GM12878 (cell line): ENCODE data around the gene MRPL23. TPM values are rescaled to one million over a fixed set of nuclear protein-coding genes. Genes with fewer than 3 reads are reported as not detected.
A peak's percentile ranks its signal among the peaks of the same experiment; 100 is the strongest.

ENCODE experiments used
- ATAC-seq: fragments of 200-7000 bp; cut with Tn5 transposase; 3 replicates; pipeline ENCODE4 v1.9.1; 2020; ENCODE audit warnings: mild to moderate bottlenecking, moderate library complexity
- Bru-seq: library from RNA; stranded (reverse); fragments of 400-500 nt; gene quantifications from one replicate; lab custom pipeline; 2021; lab: Mats Ljungman, UMichigan
- BruChase-seq, 2 experiments: library from RNA; stranded (reverse); fragments of 400-500 nt; gene quantifications; one replicate each; lab custom pipeline; 2021; lab: Mats Ljungman, UMichigan
- BruUV-seq: library from RNA; stranded (reverse); fragments of 400-500 nt; replicated peaks from 2 replicates; lab custom pipeline; 2021; lab: Mats Ljungman, UMichigan
- CTCF ChIA-PET: fragments of 300-600 bp; sonication (Branson Sonifier 250); formaldehyde crosslinking; extraction: SDS; loops from one replicate; lab custom pipeline; 2021; ENCODE audit warnings: inconsistent platforms; lab: Yijun Ruan, JAX
- POLR2A ChIA-PET: fragments of 350-600 bp; formaldehyde crosslinking; extraction: SDS; loops from one replicate; lab custom pipeline; 2021; ENCODE audit warnings: inconsistent platforms; lab: Charles Lee
- RAD21 ChIA-PET: fragments of 300-600 bp; sonication (Branson Sonifier 250); formaldehyde crosslinking; loops from one replicate; lab custom pipeline; 2023; ENCODE audit warnings: antibody characterized with exemption; ENCODE audit not compliant: unreplicated experiment; lab: Charles Lee
- SMC1A ChIA-PET: fragments of 300-600 bp; sonication (Branson Sonifier 250); formaldehyde crosslinking; loops from one replicate; lab custom pipeline; 2023; ENCODE audit not compliant: unreplicated experiment, uncharacterized antibody; lab: Charles Lee
- DNase-seq: peaks from one replicate; pipeline ENCODE4 v3.0.0-alpha.2; 2011; ENCODE audit warnings: low read depth, low spot score
- FAIRE-seq: peaks from 3 replicates; lab custom pipeline; 2011; peaks lifted over from hg19 to GRCh38; lab: Jason Lieb, UNC
- H2AFZ ChIP-seq: 2 replicates; pipeline ENCODE4 v1.6.0; 2011; ENCODE audit warnings: low read depth, low read length, control low read depth; ENCODE audit not compliant: control insufficient read depth
- H3K27ac ChIP-seq: 2 replicates; pipeline ENCODE4 v1.5.1; 2011; ENCODE audit warnings: control low read depth; ENCODE audit not compliant: control insufficient read depth, insufficient read depth
- H3K27me3 ChIP-seq, 2 experiments: replicated peaks in 1 of 2; 2 replicates each; pipeline versions ENCODE4 v1.6.0 to v1.6.1; 2011; ENCODE audit warnings: low read length in 1 of 2; ENCODE audit not compliant: control insufficient read depth in 2 of 2, insufficient read depth in 2 of 2
- H3K36me3 ChIP-seq, 2 experiments: 2 replicates each; pipeline ENCODE4 v1.5.1; 2011; ENCODE audit warnings: low read length in 1 of 2; ENCODE audit not compliant: control insufficient read depth in 2 of 2, insufficient read depth in 2 of 2
- H3K4me1 ChIP-seq: 2 replicates; pipeline ENCODE4 v1.6.1; 2011; ENCODE audit warnings: mild to moderate bottlenecking, low read length, moderate library complexity, mixed read lengths; ENCODE audit not compliant: control insufficient read depth, insufficient read depth
- H3K4me2 ChIP-seq: 2 replicates; pipeline ENCODE4 v1.6.0; 2011; ENCODE audit warnings: control low read depth; ENCODE audit not compliant: control insufficient read depth, insufficient read depth
- H3K4me3 ChIP-seq: fragments of 200-600 bp; sonication (generic); 2 replicates; pipeline ENCODE4 v1.5.1; 2016
- H3K79me2 ChIP-seq: 2 replicates; pipeline ENCODE4 v1.6.0; 2011; ENCODE audit warnings: low read length; ENCODE audit not compliant: control insufficient read depth, insufficient read depth
- H3K9ac ChIP-seq: 2 replicates; pipeline ENCODE4 v1.8.0; 2011; ENCODE audit warnings: low read length, control low read depth, mixed read lengths; ENCODE audit not compliant: control insufficient read depth, insufficient read depth
- H3K9me3 ChIP-seq: replicated peaks from 3 replicates; pipeline ENCODE4 v1.5.1; 2011; ENCODE audit warnings: mild to moderate bottlenecking, low read length; ENCODE audit not compliant: control insufficient read depth, insufficient read depth
- H4K20me1 ChIP-seq: 2 replicates; pipeline ENCODE4 v1.6.0; 2011; ENCODE audit not compliant: control insufficient read depth, insufficient read depth
- BMI1 ChIP-seq: fragments of 450-650 bp; IDR thresholded peaks from 2 replicates; pipeline ENCODE4 v1.6.1; 2016; ENCODE audit warnings: mild to moderate bottlenecking, moderate library complexity, borderline replicate concordance
- CHD2 ChIP-seq: IDR thresholded peaks from 2 replicates; pipeline ENCODE4 v1.6.1; 2011; ENCODE audit warnings: low read depth, low read length, improper control_type of control experiment, borderline replicate concordance
- ELK1 ChIP-seq: IDR thresholded peaks from 2 replicates; pipeline ENCODE4 v1.6.1; 2012; ENCODE audit warnings: low read depth, low read length, improper control_type of control experiment
- NFYB ChIP-seq: IDR thresholded peaks from 2 replicates; pipeline ENCODE4 v1.6.1; 2011; ENCODE audit warnings: low read depth, mild to moderate bottlenecking, low read length, improper control_type of control experiment, moderate library complexity; ENCODE audit not compliant: insufficient read depth
- POLR2AphosphoS2 ChIP-seq: IDR thresholded peaks from 2 replicates; pipeline ENCODE4 v1.6.1; 2011; ENCODE audit warnings: low read depth, mild to moderate bottlenecking, low read length, improper control_type of control experiment, moderate library complexity
- RAD51 ChIP-seq: fragments of 450-650 bp; IDR thresholded peaks from 2 replicates; pipeline ENCODE4 v1.6.1; 2016; ENCODE audit warnings: moderate library complexity, mild to moderate bottlenecking, inconsistent platforms
- ZBED1 ChIP-seq: IDR thresholded peaks from 2 replicates; pipeline ENCODE4 v1.6.1; 2016; ENCODE audit warnings: borderline replicate concordance
- WGBS: methylation state at CpG from one replicate; pipeline ENCODE4 v1.1.6; 2016; ENCODE audit warnings: low lambda C conversion rate; ENCODE audit not compliant: insufficient replicate concordance, insufficient coverage; ENCODE audit errors: missing lambda C conversion rate; 5-methylcytosine and 5-hydroxymethylcytosine counted together
- in situ Hi-C: fragments of 300-500 bp; cut with MboI; formaldehyde crosslinking; loops from 9 replicates; pipeline ENCODE4 v1.14.3; 2018; ENCODE audit warnings: mixed read lengths
- intact Hi-C: fragments of 100-400 bp; cut with micrococcal nuclease; formaldehyde crosslinking; loops from one replicate; pipeline ENCODE4 v1.14.2; 2022; ENCODE audit not compliant: unreplicated experiment
- long read RNA-seq, 2 experiments: library from polyadenylated mRNA; unstranded; transcript quantifications; one replicate each; pipeline ENCODE4 v2.0.0, GENCODE V29; 2019 to 2020
- polyA minus RNA-seq, 3 experiments: library from RNA; depleted of rRNA, polyadenylated mRNA; stranded (reverse); fragments of >200 nt; gene quantifications; 2 replicates each; pipeline ENCODE4 v1.2.3, GENCODE V29; 2011
- polyA plus RNA-seq, 11 experiments: library from polyadenylated mRNA; depleted of rRNA in 4 of 11; unstranded in 6 of 11; stranded (reverse) in 5 of 11; fragments of >200 nt; fragmentation: Nextera tagmentation in 4 of 11; fragmentation: Illumina TruSeq in 1 of 11; extraction: Ambion mirVana in 4 of 11; extraction: Trizol in 1 of 11; gene quantifications; 1 replicate in 1 of 11; 2 replicates in 10 of 11; pipeline versions ENCODE4 v1.2.1 to v1.2.3, GENCODE V29; 2011 to 2016; ENCODE audit warnings: inconsistent platforms in 2 of 11, missing spikeins in 2 of 11, low read depth in 1 of 11
- total RNA-seq, 4 experiments: library from RNA; depleted of rRNA in 3 of 4; stranded (reverse); fragments of >200 nt in 3 of 4; fragmentation: Illumina TruSeq in 1 of 4; extraction: Trizol in 1 of 4; gene quantifications; 2 replicates each; pipeline versions ENCODE4 v1.2.1 to v1.2.3, GENCODE V29; 2013 to 2021

MRPL23 gene
- total RNA-seq (2013; cell fraction: nucleolus; rRNA removed), result 171 and 175 TPM in 2 replicates
- total RNA-seq (2014; rRNA removed), result 190 and 198 TPM in 2 replicates
- 103 and 111 TPM in 2 replicates for total RNA-seq (2014; rRNA removed; fragmentation: Illumina TruSeq; extraction: Trizol)
- total RNA-seq (2021), result 141 and 143 TPM in 2 replicates
- 34.6 TPM for polyA plus RNA-seq (2011; ENCODE audit: low read depth)
- polyA plus RNA-seq (2011; rRNA removed), result 48.9 and 101 TPM in 2 replicates
- 249 and 306 TPM in 2 replicates for polyA plus RNA-seq (2011; cell fraction: cytosol; rRNA removed)
- 123 and 150 TPM in 2 replicates for polyA plus RNA-seq (2011; cell fraction: nucleus; rRNA removed)
- 101 and 133 TPM in 2 replicates for polyA plus RNA-seq (2012)
- 41.6 and 97.6 TPM in 2 replicates for polyA plus RNA-seq (2014; fragmentation: Illumina TruSeq; extraction: Trizol)
- 1 to 10 TPM; 1.6 to 2.5 TPM for polyA plus RNA-seq (2014; fragmentation: Nextera tagmentation; extraction: Ambion mirVana)
- polyA plus RNA-seq (2014; rRNA removed), result 201 and 230 TPM in 2 replicates
- 100 to 1,000 TPM; 187 to 207 TPM for polyA plus RNA-seq (2016; fragmentation: Nextera tagmentation; extraction: Ambion mirVana)
- polyA minus RNA-seq (2011; rRNA and poly(A)+ RNA removed), result 46.3 and 105 TPM in 2 replicates
- 35.0 and 42.8 TPM in 2 replicates for polyA minus RNA-seq (2011; cell fraction: cytosol; rRNA and poly(A)+ RNA removed)
- polyA minus RNA-seq (2011; cell fraction: nucleus; rRNA and poly(A)+ RNA removed), result 35.2 and 56.3 TPM in 2 replicates
- Bru-seq, nascent RNA, result percentile 43 among the genes with signal in this experiment
- BruChase-seq, experiment 1, labeled RNA remaining after a 6-hour chase, result percentile 43 among the genes with signal in this experiment
- BruChase-seq, experiment 2, labeled RNA remaining after a 2-hour chase, result percentile 41 among the genes with signal in this experiment
- long read RNA-seq, experiment 1, transcript MRPL23-205 (5 exons, 736 nt), result major isoform, 114 of 131 reads
- long read RNA-seq, experiment 1, partial matches to known transcripts, result 12 of 131 reads
- long read RNA-seq, experiment 1, other reads (novel, unspliced or antisense), result 5 of 131 reads
- long read RNA-seq, experiment 2, partial matches to known transcripts, result 1 of 4 reads
- long read RNA-seq, experiment 2, other reads (novel, unspliced or antisense), result 0 of 4 reads

- ChIA-PET CTCF (interaction anchor here (1.0 to 1.3 kb wide), 3 partner anchors 54 to 253 kb away, joined by 3 read pairs; no protein-coding TSS in a partner anchor), POLR2A (interaction anchor here (1.0 kb wide), 1 partner anchor 94 kb away, joined by 3 read pairs; the partner anchor contains the start of gene LSP1), SMC1A (no interaction called here), RAD21 (interaction anchor here (1.0 kb wide), 1 partner anchor 65 kb away, joined by 3 read pairs; no protein-coding TSS in a partner anchor)
- Histone ChIP-seq H4K20me1 (no peaks in the 10 kb centered on the region), H3K9ac (no peak within 1 kb of the TSS), H3K4me3 (no peak within 1 kb of the TSS), H3K4me2 (no peak within 1 kb of the TSS), H3K27ac (no peak within 1 kb of the TSS), H3K4me1 (no peaks in the 10 kb centered on the region), H2AFZ (no peak within 1 kb of the TSS), H3K27me3 (no peaks in the 10 kb centered on the region), H3K9me3 (no peaks in the 10 kb centered on the region), H3K79me2 (no peaks in the 10 kb centered on the region), H3K36me3 (no peaks in the 10 kb centered on the region)
- WGBS, result no CpG with 5 or more reads among the region's 85 CpGs
- ATAC-seq (peak; percentile 77), DNase-seq (no peak), FAIRE-seq (no peak)
- in situ Hi-C loops (no loop called here), intact Hi-C loops (no loop called here)
- TF ChIP-seq RAD51 (no peak), ZBED1 (no peak), BMI1 (no peak), NFYB (no peak), ELK1 (no peak), POLR2AphosphoS2 (no peak), CHD2 (no peak)
- BruUV-seq, result no TSS peak
These were observed at the start of gene MRPL23 for GRCh38 chr11:1946812-1947484. Gene MRPL23 (plus strand): TSS chr11:1947332. CDS start chr11:1947363, 31 bp downstream.
